ENCODE results near the gene CCNK.

Gene CCNK

GRCh38 chr14:99508896-99509629, 27.9 kb downstream of the CCNK start:
- no peak for DNase-seq

- DNase-seq = no peak
Observed at GRCh38 chr14:99509871-99510555, 28.8 kb downstream of the CCNK start.

- DNase-seq = no peak
Observed at GRCh38 chr14:99510556-99511139, 29.4 kb downstream of the CCNK start.

- DNase-seq = no peak
Observed at GRCh38 chr14:99511421-99512109, 30.4 kb downstream of the CCNK start.

- DNase-seq = no peak
Observed at GRCh38 chr14:99512110-99512449, 30.9 kb downstream of the CCNK start.

GRCh38 chr14:99512571-99513182, 31.5 kb downstream of the CCNK start:
- DNase-seq = no peak

GRCh38 chr14:99513183-99513694, 32.0 kb downstream of the CCNK start:
- no peak for DNase-seq

GRCh38 chr14:99513946-99514551, 32.8 kb downstream of the CCNK start:
- no peak for DNase-seq

GRCh38 chr14:99514552-99515300, 33.5 kb downstream of the CCNK start:
- DNase-seq = no peak

GRCh38 chr14:99515301-99516155, 34.3 kb downstream of the CCNK start:
- DNase-seq = no peak

- no peak for DNase-seq
Observed at GRCh38 chr14:99516156-99516870, 35.1 kb downstream of the CCNK start.

- DNase-seq = no peak
Observed at GRCh38 chr14:99516871-99517642, 35.8 kb downstream of the CCNK start.

GRCh38 chr14:99517643-99518381, 36.6 kb downstream of the CCNK start:
- DNase-seq = no peak

GRCh38 chr14:99518441-99519346, 37.5 kb downstream of the CCNK start:
- DNase-seq = peak; percentile 72

GRCh38 chr14:99519347-99519881, 38.2 kb downstream of the CCNK start:
- no peak for DNase-seq

GRCh38 chr14:99519931-99520421, 38.8 kb downstream of the CCNK start:
- DNase-seq = no peak

- DNase-seq = no peak
Observed at GRCh38 chr14:99520571-99521081, 39.4 kb downstream of the CCNK start.

Measured in hematopoietic multipotent progenitor cell treated with erythropoietin and hydrocortisone succinate and interleukin-3 and kit ligand, for 6 days (in vitro differentiated cells).